Breast epithelium (tissue), 4 donors: ENCODE results near the gene KRTAP4-1. TPM values are rescaled to one million over a fixed set of nuclear protein-coding genes. Genes with fewer than 3 reads are reported as not detected.
"Not testable (repeated sequence)": the region's sequence is repeated elsewhere in the genome, so short reads cannot be mapped to it uniquely, and the experiment has no call there.

Experiments
- DNase-seq, 2 donors: peaks; one replicate each; pipeline ENCODE4 v3.0.0-alpha.2; 2019; ENCODE audit warnings: low spot score in 2 of 2
- H3K27ac ChIP-seq, 2 donors: fragments of 200-600 bp; sonication (generic) in 1 of 2; one replicate each; pipeline ENCODE4 v1.5.1; 2016 to 2019; ENCODE audit warnings: mild to moderate bottlenecking in 1 of 2
- H3K27me3 ChIP-seq, 2 donors: fragments of 200-600 bp; sonication (generic) in 1 of 2; one replicate each; pipeline versions ENCODE4 v1.5.1 to v1.6.0; 2017 to 2019; ENCODE audit warnings: control low read depth in 1 of 2, mild to moderate bottlenecking in 1 of 2
- H3K36me3 ChIP-seq: fragments of 200-600 bp; one replicate; pipeline ENCODE4 v1.5.1; 2019
- H3K4me1 ChIP-seq, 2 donors: fragments of 200-600 bp; sonication (generic); one replicate each; pipeline ENCODE4 v1.5.1; 2016 to 2019; ENCODE audit warnings: control low read depth in 1 of 2
- H3K4me3 ChIP-seq, 3 donors: fragments of 200-600 bp; sonication (generic); 1 replicate in 2 of 3; 2 replicates in 1 of 3; pipeline ENCODE4 v1.5.1; 2016 to 2019; ENCODE audit warnings: mild to moderate bottlenecking in 3 of 3, moderate library complexity in 2 of 3
- H3K9me3 ChIP-seq, 2 donors: fragments of 200-600 bp; sonication (generic) in 1 of 2; one replicate each; pipeline ENCODE4 v1.5.1; 2016 to 2019; ENCODE audit warnings: control low read depth in 1 of 2
- POLR2A ChIP-seq: fragments of 450-650 bp; IDR thresholded peaks from one replicate; pipeline ENCODE4 v1.6.1; 2016; ENCODE audit warnings: antibody characterized with exemption, mild to moderate bottlenecking, moderate library complexity
- POLR2AphosphoS5 ChIP-seq, 3 donors: sonication (generic); formaldehyde crosslinking; IDR thresholded peaks; one replicate each; pipeline ENCODE4 v1.6.1; 2017; ENCODE audit warnings: antibody characterized with exemption in 3 of 3
- intact Hi-C: fragments of 100-400 bp; cut with DNase I; formaldehyde crosslinking; loops from one replicate; pipeline ENCODE4 v1.15.1; 2023; ENCODE audit warnings: low total_unique reads
- total RNA-seq, 3 donors: library from RNA; depleted of rRNA; stranded (reverse); fragments of >200 nt; gene quantifications; one replicate each; pipeline ENCODE4 v1.1.0, GENCODE V29; 2016
- TF ChIP-seq, protein P1 (sequence below), 3 donors: fragments of 450-650 bp; IDR thresholded peaks; one replicate each; pipeline ENCODE4 v1.5.1; 2016 to 2017; ENCODE audit warnings: antibody characterized with exemption in 3 of 3, mild to moderate bottlenecking in 3 of 3, moderate library complexity in 3 of 3

The KRTAP4-1 gene
- total RNA-seq, 3 donors from 2014 or later = not detected

- Histone ChIP-seq H3K4me3 (no peak overlapping the region), H3K9me3 (no peaks in the 10 kb centered on the region), H3K36me3 (no peaks in the 10 kb centered on the region), H3K27me3 (no peaks in the 10 kb centered on the region), H3K27ac (no peak overlapping the region), H3K4me1 (no peaks in the 10 kb centered on the region)
- DNase-seq = no peak
- no peak for TF ChIP-seq POLR2A
- TF ChIP-seq, protein P1, sequence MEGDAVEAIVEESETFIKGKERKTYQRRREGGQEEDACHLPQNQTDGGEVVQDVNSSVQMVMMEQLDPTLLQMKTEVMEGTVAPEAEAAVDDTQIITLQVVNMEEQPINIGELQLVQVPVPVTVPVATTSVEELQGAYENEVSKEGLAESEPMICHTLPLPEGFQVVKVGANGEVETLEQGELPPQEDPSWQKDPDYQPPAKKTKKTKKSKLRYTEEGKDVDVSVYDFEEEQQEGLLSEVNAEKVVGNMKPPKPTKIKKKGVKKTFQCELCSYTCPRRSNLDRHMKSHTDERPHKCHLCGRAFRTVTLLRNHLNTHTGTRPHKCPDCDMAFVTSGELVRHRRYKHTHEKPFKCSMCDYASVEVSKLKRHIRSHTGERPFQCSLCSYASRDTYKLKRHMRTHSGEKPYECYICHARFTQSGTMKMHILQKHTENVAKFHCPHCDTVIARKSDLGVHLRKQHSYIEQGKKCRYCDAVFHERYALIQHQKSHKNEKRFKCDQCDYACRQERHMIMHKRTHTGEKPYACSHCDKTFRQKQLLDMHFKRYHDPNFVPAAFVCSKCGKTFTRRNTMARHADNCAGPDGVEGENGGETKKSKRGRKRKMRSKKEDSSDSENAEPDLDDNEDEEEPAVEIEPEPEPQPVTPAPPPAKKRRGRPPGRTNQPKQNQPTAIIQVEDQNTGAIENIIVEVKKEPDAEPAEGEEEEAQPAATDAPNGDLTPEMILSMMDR (IDR thresholded peaks at IDR 0.05) = no peak
- no peak for TF ChIP-seq POLR2AphosphoS5 (IDR thresholded peaks at IDR 0.05)
- intact Hi-C loops = no loop called here
These were observed 34.7 kb downstream of the KRTAP4-1 start for GRCh38 chr17:41150026-41150425.

- TF ChIP-seq, protein P1 (IDR thresholded peaks at IDR 0.05) = no peak
- TF ChIP-seq POLR2A = no peak
- TF ChIP-seq POLR2AphosphoS5 (IDR thresholded peaks at IDR 0.05) = no peak
- no peak for DNase-seq
- intact Hi-C loops = no loop called here
- Histone ChIP-seq H3K4me3 (no peak within 1 kb of the TSS), H3K27me3 (no peaks in the 10 kb centered on the region), H3K4me1 (no peaks in the 10 kb centered on the region), H3K36me3 (no peaks in the 10 kb centered on the region), H3K27ac (no peak within 1 kb of the TSS), H3K9me3 (no peaks in the 10 kb centered on the region)
These were observed 35.1 kb downstream of the KRTAP4-1 start, which contains the start of gene KRTAP4-5 for GRCh38 chr17:41149652-41149985. TSS of gene KRTAP4-5 (minus strand) at chr17:41149825. CDS start at chr17:41149767, 58 bp downstream.

DNA sequence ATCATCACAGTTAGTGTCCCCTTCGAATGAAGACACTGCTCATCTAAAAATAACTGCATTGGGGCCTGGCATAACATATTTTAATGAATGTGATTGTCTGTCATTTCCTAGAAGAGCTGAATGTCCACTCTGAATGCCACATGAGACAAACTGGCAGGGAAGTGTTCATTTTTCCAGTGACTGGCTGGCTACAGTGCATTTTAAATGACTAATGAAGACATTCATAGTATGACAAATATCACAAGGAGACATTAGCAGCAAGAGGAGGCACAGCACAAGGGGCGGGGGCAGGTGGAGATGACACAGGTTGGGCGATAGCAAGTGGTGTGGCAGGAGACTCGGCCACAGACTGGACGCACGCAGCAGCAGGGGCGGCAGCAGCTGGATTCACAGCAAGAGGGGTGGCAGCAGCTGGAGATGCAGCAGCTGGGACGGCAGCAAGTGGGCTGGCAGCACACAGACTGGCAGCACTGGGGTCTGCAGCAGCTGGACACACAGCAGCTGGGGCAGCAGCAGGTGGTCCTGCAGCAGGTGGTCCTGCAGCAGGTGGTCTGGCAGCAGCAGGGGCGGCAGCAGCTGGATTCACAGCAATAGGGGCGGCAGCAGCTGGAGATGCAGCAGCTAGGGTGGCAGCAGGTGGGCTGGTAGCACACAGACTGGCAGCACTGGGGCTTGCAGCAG is 35.6 kb downstream of the KRTAP4-1 start:
- H3K4me1 ChIP-seq, DNase-seq, intact Hi-C loops, H3K36me3 ChIP-seq, H3K4me3 ChIP-seq, H3K9me3 ChIP-seq, H3K27me3 ChIP-seq, H3K27ac ChIP-seq: not testable (repeated sequence)

DNA sequence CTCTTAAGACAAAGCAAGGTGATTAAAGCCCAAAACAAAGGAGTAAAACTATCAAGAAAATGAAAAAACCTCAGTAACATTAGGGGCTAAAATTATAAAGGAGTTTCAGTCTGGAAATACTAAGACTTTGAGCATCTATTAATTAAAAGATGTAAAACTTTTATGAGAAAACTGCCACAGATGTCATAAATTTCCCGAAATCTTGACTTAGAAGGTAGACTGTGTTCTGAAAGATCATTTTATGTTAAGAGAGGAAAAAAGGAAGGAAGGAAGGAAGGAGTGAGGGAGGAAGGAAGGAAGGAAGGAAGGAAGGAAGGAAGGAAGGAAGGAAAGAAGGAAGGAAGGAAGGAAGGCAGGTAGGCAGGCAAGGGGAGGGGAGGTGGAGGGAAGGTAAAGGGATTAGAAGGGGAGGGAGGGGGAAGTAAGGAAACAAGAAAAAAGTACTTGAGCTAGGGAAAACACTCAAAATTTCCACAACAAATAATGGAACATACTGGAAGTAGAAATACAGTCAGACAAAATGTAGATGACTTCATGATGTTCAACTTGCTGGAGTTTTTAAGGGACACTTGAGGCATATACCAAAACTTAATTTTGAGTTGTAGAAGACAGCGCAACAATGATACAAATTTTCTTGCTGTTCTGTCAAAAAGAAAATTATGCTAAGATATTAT is 37.0 kb downstream of the KRTAP4-1 start:
- no peak overlapping the region for H3K4me3 ChIP-seq
- intact Hi-C loops = no loop called here
- H3K9me3 ChIP-seq = peaks cover 8 to 11% of the 10 kb centered on the region in 2 donors
- no peaks in the 10 kb centered on the region for H3K36me3 ChIP-seq
- DNase-seq = no peak
- no peaks in the 10 kb centered on the region for H3K4me1 ChIP-seq
- H3K27me3 ChIP-seq = no peaks in the 10 kb centered on the region
- no peak overlapping the region for H3K27ac ChIP-seq
- TF ChIP-seq, protein P1 (IDR thresholded peaks at IDR 0.05) = no peak
- no peak for TF ChIP-seq POLR2A

DNA sequence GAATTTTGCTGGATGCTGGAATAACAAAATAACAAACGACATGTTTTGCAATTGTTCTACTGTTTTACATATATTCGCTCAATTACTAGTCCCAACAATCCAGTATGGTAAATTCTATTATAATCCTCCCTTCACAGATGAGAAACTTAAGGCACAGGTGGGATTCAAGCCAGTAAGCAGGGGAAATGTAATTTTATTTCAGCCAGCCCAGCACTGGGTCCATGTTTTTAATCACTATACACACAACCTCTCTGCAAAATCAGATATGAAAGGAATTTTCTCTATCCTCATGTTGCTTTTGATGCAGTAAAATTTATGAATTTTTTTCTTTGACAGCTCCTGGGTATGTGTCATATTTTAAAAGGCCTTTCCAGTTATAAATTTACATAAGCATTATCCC is 39.5 kb downstream of the KRTAP4-1 start:
- H3K36me3 ChIP-seq = no peaks in the 10 kb centered on the region
- intact Hi-C loops = no loop called here
- TF ChIP-seq POLR2A (no peak), POLR2AphosphoS5 (IDR thresholded peaks at IDR 0.05) (no peak)
- TF ChIP-seq, protein P1 (IDR thresholded peaks at IDR 0.05) = no peak
- no peak overlapping the region for H3K4me3 ChIP-seq
- no peak for DNase-seq
- peaks cover 8 to 16% of the 10 kb centered on the region in 2 donors for H3K9me3 ChIP-seq
- no peak overlapping the region for H3K27ac ChIP-seq
- no peaks in the 10 kb centered on the region for H3K27me3 ChIP-seq
- H3K4me1 ChIP-seq = no peaks in the 10 kb centered on the region
